GM21515 (cell line): ENCODE data around the gene TRAPPC4.
"Not testable (repeated sequence)": the region's sequence is repeated elsewhere in the genome, so short reads cannot be mapped to it uniquely, and the experiment has no call there.

Experiments
- ATAC-seq: cut with Tn5 transposase; IDR thresholded peaks from one replicate; pipeline ENCODE4 v1.9.1; 2021; ENCODE audit not compliant: unreplicated experiment

Gene TRAPPC4

GRCh38 chr11:119030329-119031047 is 11.9 kb downstream of the TRAPPC4 start, which contains the start of gene SLC37A4:
Gene SLC37A4 (minus strand): TSS chr11:119030877.
- peak; percentile 75 for ATAC-seq

GRCh38 chr11:119031912-119032280 is 13.3 kb downstream of the TRAPPC4 start:
- no peak for ATAC-seq

- ATAC-seq = not testable (repeated sequence)
These were observed 14.9 kb downstream of the TRAPPC4 start for GRCh38 chr11:119033421-119033820.

GRCh38 chr11:119034813-119035212 is 16.2 kb downstream of the TRAPPC4 start:
- ATAC-seq = no peak

GRCh38 chr11:119038884-119039283 is 20.3 kb downstream of the TRAPPC4 start:
- no peak for ATAC-seq

- ATAC-seq = not testable (repeated sequence)
These were observed 20.9 kb downstream of the TRAPPC4 start for GRCh38 chr11:119039471-119039870.

- ATAC-seq = no peak
These were observed 23.4 kb downstream of the TRAPPC4 start for GRCh38 chr11:119041821-119042514.

- no peak for ATAC-seq
These were observed 24.4 kb downstream of the TRAPPC4 start for GRCh38 chr11:119042927-119043326.

GRCh38 chr11:119044708-119045107 is 26.1 kb downstream of the TRAPPC4 start:
- no peak for ATAC-seq

GRCh38 chr11:119046489-119046888 is 27.9 kb downstream of the TRAPPC4 start:
- ATAC-seq = no peak

GRCh38 chr11:119047205-119047604 is 28.6 kb downstream of the TRAPPC4 start:
- no peak for ATAC-seq

- no peak for ATAC-seq
These were observed 30.1 kb downstream of the TRAPPC4 start for GRCh38 chr11:119048644-119049043.

GRCh38 chr11:119049081-119049480 is 30.5 kb downstream of the TRAPPC4 start:
- ATAC-seq = no peak

- ATAC-seq = no peak
These were observed 33.0 kb downstream of the TRAPPC4 start for GRCh38 chr11:119051440-119052162.

GRCh38 chr11:119052163-119052814 is 33.7 kb downstream of the TRAPPC4 start:
- no peak for ATAC-seq

GRCh38 chr11:119054418-119054817 is 35.9 kb downstream of the TRAPPC4 start:
- ATAC-seq = no peak

GRCh38 chr11:119055901-119056300 is 37.3 kb downstream of the TRAPPC4 start:
- ATAC-seq = no peak

GRCh38 chr11:119056421-119056999 is 37.9 kb downstream of the TRAPPC4 start:
- ATAC-seq = peak; percentile 13

- peak; percentile 87 for ATAC-seq
These were observed 38.6 kb downstream of the TRAPPC4 start, which contains the start of gene HYOU1 for GRCh38 chr11:119057000-119057769. Gene HYOU1 (minus strand): TSS chr11:119057205. CDS start chr11:119056160, 1,045 bp downstream.

GRCh38 chr11:119059128-119059527 is 40.6 kb downstream of the TRAPPC4 start:
- not testable (repeated sequence) for ATAC-seq
